AG09319 (cell line): ENCODE measurements around the gene PAM16.
"Not testable (repeated sequence)": the region's sequence is repeated elsewhere in the genome, so short reads cannot be mapped to it uniquely, and the experiment has no call there.

ENCODE experiments used
- DNase-seq: peaks from one replicate; pipeline ENCODE4 v3.0.0-alpha.2; 2010; ENCODE audit warnings: low read depth; ENCODE audit errors: extremely low read depth
- TF ChIP-seq, protein P1 (sequence below): IDR thresholded peaks from 2 replicates; pipeline ENCODE4 v1.5.1; 2011; ENCODE audit warnings: low read depth, mild to moderate bottlenecking, inconsistent platforms, low read length, moderate library complexity

PAM16 gene

DNA sequence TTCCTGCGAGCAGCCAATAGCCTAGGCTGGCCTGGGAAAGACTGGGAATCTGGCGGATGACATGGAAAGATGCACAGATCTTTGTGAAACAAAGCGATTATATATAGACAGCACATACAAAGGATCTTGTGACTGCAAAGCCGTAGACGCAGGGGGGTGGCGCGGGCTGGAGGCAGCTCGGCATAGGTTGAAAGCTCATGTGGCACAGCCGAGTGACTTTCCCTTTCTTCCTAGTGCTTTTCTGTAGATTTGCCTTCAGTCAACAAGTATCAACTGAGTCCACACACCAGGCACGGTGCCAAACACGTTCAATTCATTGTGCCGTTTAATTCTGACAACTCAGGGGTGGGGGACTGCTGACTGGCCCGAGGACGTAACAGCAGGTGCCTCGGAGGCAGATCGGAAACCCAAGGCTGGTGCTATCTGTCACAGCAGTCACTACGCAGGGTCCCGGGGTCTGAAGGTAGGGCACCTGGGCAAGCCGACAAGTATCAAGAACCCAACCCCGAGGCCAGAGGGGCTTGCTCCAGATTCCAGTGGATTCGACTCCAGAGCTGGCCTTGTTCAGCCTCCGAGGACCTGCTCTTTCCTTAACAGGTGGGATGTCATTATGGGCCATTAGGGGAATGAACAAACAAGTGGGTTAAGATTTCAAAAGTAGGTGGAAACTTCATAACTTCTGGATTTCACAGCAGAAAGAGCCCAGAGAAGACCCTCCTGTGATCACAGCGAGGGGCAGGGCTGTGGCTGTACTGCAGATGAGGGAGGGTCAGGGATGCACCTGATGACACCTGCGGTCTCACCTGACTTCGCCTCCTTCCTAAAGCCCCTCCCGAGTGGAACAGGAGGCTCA, 5.9 kb downstream of the PAM16 start:
- no peak for DNase-seq
- TF ChIP-seq, protein P1, sequence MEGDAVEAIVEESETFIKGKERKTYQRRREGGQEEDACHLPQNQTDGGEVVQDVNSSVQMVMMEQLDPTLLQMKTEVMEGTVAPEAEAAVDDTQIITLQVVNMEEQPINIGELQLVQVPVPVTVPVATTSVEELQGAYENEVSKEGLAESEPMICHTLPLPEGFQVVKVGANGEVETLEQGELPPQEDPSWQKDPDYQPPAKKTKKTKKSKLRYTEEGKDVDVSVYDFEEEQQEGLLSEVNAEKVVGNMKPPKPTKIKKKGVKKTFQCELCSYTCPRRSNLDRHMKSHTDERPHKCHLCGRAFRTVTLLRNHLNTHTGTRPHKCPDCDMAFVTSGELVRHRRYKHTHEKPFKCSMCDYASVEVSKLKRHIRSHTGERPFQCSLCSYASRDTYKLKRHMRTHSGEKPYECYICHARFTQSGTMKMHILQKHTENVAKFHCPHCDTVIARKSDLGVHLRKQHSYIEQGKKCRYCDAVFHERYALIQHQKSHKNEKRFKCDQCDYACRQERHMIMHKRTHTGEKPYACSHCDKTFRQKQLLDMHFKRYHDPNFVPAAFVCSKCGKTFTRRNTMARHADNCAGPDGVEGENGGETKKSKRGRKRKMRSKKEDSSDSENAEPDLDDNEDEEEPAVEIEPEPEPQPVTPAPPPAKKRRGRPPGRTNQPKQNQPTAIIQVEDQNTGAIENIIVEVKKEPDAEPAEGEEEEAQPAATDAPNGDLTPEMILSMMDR: no peak

DNA sequence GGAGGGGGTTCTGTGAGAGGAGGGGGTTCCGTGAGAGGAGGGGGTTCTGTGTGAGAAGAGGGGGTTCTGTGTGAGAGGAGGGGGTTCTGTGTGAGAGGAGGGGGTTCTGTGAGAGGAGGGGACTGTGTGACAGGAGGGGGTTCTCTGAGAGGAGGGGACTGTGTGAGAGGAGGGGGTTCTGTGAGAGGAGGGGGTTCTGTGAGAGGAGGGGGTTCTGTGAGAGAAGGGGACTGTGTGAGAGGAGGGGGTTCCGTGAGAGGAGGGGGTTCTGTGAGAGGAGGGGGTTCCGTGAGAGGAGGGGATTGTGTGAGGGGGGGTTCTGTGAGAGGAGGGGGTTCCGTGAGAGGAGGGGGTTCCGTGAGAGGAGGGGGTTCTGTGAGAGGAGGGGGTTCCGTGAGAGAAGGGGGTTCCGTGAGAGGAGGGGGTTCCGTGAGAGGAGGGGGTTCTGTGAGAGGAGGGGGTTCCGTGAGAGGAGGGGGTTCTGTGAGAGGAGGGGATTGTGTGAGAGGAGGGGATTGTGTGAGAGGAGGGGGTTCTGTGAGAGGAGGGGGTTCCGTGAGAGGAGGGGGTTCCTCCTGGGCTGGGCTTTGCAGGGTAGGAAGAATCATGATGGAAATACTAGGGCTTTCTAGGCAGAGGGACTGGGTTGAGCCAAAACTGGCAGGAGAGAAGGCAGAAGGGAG, 6.7 kb downstream of the PAM16 start:
- not testable (repeated sequence) for DNase-seq

DNA sequence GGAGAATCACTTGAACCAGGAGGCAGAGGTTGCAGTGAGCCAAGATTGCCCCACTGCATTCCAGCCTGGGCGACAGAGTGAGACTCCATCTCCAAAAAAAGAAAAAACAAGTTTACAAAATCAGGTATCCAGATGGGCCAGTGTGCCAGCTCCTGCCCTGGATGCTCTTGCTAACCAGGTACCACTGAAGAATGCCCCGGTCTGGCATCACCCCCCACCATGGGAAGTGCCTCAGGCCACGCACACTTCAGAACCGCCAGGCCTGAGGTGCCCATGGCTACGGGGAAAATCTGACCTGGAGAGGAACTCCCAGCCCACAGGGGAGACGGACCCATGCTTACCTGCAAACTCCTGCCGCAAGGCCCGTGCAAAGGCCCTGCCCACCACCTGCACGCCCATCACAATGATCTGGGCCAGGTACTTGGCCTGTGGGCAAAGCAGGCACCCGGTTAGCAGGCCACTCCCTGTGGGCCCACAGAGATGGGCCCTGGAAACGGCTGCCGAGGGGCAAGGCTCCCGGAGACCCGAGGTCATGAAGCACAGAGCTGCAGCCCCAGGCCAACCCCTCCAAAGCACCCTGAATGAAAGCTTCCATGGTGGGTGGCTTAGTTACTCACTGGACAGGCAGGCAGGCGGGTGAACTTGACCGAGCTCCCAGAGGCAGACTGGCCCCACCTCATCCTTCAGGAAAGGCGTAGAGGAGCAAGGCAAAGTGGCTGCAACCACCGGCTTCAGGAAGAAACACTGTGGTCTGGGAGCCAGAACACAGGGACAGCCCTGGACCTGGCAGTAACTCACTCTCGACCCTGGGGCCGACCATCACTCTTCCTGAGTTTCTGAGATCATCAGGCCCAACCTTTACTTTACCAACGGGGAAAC, 8.0 kb downstream of the PAM16 start:
- TF ChIP-seq, protein P1: no peak
- DNase-seq: no peak

DNA sequence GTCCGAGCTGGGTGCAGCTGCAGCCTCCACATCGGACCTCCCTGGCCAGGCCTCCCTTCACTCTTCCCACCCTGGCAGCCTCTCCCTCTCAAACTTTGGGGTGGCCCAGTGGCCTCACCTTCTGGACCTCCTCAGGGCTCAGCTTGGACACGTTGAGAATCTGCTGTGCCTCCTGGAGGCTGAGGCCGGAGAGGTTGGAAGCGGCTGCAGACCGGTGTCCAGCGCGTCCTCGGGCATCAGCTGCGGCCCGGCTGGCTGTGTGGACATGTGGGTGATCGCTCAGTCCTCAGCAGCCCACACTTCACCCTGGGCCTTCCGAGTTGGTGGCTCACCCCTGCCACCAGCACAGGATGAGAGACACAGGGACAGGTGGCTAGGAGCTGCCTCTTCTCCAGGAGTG, 9.9 kb downstream of the PAM16 start:
- TF ChIP-seq, protein P1: no peak

DNA sequence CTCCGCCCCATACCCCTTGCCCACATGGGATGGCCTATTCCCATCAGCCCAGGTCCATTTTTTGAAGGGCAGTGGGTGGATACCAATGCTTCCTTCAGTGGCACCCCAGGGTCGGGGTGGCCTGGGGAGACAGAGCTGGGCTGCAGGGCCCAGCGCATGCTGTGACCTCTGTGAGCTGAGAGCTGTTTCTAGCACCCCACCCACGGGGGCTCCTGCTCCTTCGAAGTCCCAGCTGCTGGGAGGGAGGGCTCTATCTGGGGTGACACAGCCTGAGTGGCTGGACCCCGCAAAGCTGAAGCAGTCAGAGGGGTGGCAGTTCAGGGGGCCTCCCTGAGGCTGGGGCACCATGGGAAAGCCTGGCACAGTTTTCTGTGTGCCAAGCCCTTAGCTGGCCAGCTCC, 10.7 kb downstream of the PAM16 start:
- TF ChIP-seq, protein P1: no peak
- no peak for DNase-seq

More for the DNA sequence above, 9.9 kb downstream of the PAM16 start:
- DNase-seq: no peak

DNA sequence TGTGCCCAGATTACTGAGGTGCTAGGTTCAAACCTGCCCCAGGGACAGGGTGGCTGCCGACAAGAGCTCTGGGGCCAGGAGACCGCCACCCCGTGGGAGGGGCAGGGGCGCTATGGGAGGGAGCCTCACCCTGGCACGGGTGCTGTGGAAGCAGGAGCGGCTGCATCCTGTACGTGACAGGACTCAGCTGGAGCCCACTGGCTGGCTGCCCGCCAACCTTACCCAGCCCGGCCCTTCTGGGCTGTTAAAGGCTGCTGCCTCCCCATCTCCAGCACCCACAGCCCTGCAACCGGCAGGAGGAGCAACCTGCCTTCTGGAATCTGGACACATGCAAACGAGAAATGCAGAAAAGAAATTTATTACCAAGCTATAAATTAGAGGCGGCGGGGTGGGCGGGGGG, 11.2 kb downstream of the PAM16 start:
- TF ChIP-seq, protein P1: no peak; the same call in 1 of the 2 replicates
- no peak for DNase-seq

DNA sequence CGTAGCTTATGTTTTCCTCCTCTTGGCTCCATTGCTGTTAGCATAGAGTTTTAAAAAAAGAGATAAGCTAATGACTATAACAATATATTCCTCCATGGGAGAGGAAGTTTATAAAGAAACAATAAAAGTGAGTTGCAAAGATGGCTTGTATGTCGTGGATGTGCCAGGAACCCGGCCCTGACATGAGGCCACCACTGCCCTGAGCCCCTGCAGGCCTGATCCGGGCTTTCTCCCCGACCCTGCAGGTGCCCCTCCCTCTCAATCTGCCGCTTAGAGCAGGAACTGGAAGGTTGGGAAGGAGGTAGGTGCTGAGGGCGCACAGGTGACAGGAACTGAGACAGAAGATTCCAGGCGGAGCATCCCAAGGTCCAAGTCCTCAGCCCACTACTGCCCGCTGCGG, 11.7 kb downstream of the PAM16 start:
- DNase-seq: no peak
- TF ChIP-seq, protein P1: no peak
